Measurements from ENCODE around the gene NHLRC2. TPM values are rescaled to one million over a fixed set of nuclear protein-coding genes. Genes with fewer than 3 reads are reported as not detected.
"Not testable (repeated sequence)": the region's sequence is repeated elsewhere in the genome, so short reads cannot be mapped to it uniquely, and the experiment has no call there.

The NHLRC2 gene
- total RNA-seq, 1 donor from 2014 or later, result 22.6 TPM

GRCh38 chr10:113912582-113912981, 58.1 kb downstream of the NHLRC2 start:
- no peak for DNase-seq

DNA sequence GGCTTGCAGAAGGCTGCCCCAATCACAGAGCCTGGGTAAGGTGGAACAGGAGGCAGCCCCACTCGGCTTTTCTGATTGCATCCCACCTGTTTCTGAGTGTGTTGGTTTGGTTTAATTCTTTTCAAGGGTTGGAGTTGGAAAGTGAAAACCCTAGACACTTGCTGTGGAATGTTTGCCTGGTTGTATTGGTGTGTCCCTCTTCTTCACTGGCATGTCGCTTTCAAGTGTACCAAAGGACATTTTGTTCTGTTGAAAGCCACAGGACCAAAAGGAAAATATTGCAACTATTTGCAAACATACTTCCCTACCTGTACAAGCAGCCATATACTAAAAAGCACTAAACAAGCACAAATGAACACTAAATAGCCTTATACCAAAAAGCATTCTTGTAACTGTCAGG, 60.5 kb downstream of the NHLRC2 start:
- DNase-seq, result no peak

DNA sequence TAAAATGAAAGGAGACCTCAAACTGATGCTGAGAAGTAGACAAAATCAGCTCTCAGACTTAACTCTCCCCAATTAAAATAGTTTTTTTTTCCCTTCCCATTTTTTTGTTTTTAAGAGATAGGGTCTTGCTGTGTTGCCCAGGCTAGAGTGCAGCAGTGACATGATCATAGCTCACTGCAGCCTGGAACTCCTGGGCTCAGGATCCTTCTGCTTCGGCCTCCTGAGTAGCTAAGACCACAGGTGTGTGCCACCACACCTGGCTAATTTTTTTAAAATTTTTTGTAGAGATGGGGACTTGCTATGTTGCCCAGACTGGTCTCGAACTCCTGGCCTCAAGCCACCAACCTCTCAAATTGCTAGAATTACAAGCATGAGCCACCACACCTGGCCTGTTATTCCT, 61.1 kb downstream of the NHLRC2 start:
- no peak for DNase-seq

GRCh38 chr10:113916053-113916452, 61.6 kb downstream of the NHLRC2 start:
- peak; percentile 44 for DNase-seq

DNA sequence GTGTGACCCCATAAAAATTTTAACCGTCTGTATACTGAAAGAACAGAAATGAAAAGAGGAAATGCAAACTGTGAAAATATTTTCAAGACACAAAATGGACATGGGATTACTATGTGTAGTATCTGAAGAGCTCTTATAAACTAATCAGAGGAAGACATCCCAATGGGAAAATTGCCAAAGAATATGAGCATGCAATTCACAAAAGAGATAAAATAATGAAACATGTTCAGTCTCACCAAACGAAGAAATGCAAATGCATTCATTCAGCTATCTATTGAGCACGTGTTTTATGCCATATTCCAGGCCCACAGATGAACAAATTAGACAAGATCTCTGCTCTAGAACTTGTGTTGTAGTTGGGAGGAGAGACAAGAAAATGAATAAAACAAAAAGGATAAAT, 63.2 kb downstream of the NHLRC2 start:
- DNase-seq, result no peak

GRCh38 chr10:113920114-113920513, 65.7 kb downstream of the NHLRC2 start:
- no peak for DNase-seq

GRCh38 chr10:113920875-113921274, 66.4 kb downstream of the NHLRC2 start:
- DNase-seq, result no peak

GRCh38 chr10:113921561-113922370, 67.3 kb downstream of the NHLRC2 start:
- DNase-seq, result peak; percentile 66

GRCh38 chr10:113922787-113923570, 68.5 kb downstream of the NHLRC2 start:
- no peak for DNase-seq

- no peak for DNase-seq
Measured at GRCh38 chr10:113924186-113924585, 69.7 kb downstream of the NHLRC2 start.

DNA sequence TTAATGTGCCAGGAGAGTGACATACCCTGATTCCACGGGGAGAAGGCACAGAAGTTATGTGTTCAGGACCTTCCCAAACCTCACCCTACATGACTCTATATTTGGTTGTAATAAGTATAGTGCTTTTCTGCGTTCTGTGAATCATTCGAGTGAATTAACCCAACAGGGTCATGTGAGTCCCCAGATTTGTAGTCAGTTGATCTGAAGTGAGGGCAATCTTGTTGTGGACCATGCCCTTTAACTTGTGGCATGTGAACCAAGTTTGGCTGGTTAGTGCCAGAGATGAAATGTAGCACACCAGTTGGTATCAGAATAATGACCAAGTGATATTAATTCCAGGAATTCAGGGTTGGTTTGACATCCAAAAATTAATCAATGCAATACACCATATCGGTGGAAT, 70.2 kb downstream of the NHLRC2 start:
- no peak for DNase-seq

- DNase-seq, result no peak
Measured at GRCh38 chr10:113927440-113927839, 73.0 kb downstream of the NHLRC2 start.

- no peak for DNase-seq
Measured at GRCh38 chr10:113928830-113929229, 74.4 kb downstream of the NHLRC2 start.

- DNase-seq, result no peak
Measured at GRCh38 chr10:113929522-113929921, 75.1 kb downstream of the NHLRC2 start.

GRCh38 chr10:113930482-113931057, 76.1 kb downstream of the NHLRC2 start:
- peak; percentile 85 for DNase-seq

- DNase-seq, result no peak
Measured at GRCh38 chr10:113932854-113933253, 78.4 kb downstream of the NHLRC2 start.

- no peak for DNase-seq
Measured at GRCh38 chr10:113933894-113934532, 79.6 kb downstream of the NHLRC2 start.

DNA sequence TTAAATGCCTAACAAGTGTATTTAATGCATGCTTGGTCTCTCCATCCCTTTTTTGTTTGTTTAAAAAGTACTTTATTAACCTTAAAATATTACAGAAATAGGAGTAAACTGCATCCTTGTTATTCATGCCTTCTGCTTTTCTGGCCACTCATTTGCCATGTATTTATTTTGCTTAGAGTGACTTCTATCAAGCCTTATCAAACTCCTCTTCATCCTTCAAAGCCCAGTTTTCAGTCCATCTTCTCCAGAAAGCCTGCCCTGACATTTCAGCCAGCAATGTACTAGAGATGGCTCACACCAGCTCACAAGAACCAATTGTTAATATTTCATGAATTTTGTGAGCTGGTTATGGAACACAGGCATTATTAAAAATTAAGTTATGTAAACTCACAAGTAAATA, 82.8 kb downstream of the NHLRC2 start:
- no peak for DNase-seq

DNA sequence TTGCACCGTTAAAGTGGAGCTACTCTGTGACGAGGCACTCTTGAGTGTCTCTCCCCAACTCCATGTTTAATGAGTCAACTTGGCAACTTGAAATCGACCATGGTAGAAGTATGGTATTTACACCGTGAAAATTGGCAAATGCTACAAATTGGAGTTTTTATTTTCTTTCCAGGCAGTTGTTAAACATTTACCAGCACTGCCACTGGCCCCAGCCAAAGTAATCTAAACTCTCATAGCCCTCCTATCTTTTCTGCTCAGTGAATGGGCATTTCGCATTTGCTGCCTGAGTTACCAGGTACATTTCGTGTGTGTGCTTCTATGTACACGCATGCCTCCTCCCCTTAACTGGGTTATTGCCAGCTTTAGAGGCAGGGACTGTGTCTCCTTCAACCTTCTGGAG, 83.3 kb downstream of the NHLRC2 start:
- no peak for DNase-seq

GRCh38 chr10:113939212-113939860, 84.9 kb downstream of the NHLRC2 start:
- no peak for DNase-seq

- DNase-seq, result no peak
Measured at GRCh38 chr10:113941140-113941539, 86.7 kb downstream of the NHLRC2 start.

- DNase-seq, result not testable (repeated sequence)
Measured at GRCh38 chr10:113943196-113943595, 88.7 kb downstream of the NHLRC2 start.

All from dermis blood vessel endothelial cell (primary cell).